ENCODE measurements around the gene INTS7.

The INTS7 gene

GRCh38 chr1:211959680-211960079, 75.7 kb downstream of the INTS7 start:
- TF ChIP-seq POLR2AphosphoS5 (IDR thresholded peaks at IDR 0.05; ENCODE audit: low read depth, low read length) (no peak), FOXP2 (optimal IDR thresholded peaks at IDR 0.05; ENCODE audit: borderline replicate concordance, extremely low read depth, extremely low read length, insufficient read depth) (no peak), SIN3A (IDR thresholded peaks at IDR 0.05; ENCODE audit: borderline replicate concordance, insufficient read depth, low read length) (no peak), TAF1 (IDR thresholded peaks at IDR 0.05; ENCODE audit: borderline replicate concordance, insufficient read depth, low read length) (no peak)
- TF ChIP-seq, protein P1, sequence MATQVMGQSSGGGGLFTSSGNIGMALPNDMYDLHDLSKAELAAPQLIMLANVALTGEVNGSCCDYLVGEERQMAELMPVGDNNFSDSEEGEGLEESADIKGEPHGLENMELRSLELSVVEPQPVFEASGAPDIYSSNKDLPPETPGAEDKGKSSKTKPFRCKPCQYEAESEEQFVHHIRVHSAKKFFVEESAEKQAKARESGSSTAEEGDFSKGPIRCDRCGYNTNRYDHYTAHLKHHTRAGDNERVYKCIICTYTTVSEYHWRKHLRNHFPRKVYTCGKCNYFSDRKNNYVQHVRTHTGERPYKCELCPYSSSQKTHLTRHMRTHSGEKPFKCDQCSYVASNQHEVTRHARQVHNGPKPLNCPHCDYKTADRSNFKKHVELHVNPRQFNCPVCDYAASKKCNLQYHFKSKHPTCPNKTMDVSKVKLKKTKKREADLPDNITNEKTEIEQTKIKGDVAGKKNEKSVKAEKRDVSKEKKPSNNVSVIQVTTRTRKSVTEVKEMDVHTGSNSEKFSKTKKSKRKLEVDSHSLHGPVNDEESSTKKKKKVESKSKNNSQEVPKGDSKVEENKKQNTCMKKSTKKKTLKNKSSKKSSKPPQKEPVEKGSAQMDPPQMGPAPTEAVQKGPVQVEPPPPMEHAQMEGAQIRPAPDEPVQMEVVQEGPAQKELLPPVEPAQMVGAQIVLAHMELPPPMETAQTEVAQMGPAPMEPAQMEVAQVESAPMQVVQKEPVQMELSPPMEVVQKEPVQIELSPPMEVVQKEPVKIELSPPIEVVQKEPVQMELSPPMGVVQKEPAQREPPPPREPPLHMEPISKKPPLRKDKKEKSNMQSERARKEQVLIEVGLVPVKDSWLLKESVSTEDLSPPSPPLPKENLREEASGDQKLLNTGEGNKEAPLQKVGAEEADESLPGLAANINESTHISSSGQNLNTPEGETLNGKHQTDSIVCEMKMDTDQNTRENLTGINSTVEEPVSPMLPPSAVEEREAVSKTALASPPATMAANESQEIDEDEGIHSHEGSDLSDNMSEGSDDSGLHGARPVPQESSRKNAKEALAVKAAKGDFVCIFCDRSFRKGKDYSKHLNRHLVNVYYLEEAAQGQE (IDR thresholded peaks at IDR 0.05; ENCODE audit: insufficient read depth in 1 of 2, low read depth in 2 of 2, low read length in 2 of 2): no peak

- TF ChIP-seq FOXP2 (optimal IDR thresholded peaks at IDR 0.05; ENCODE audit: borderline replicate concordance, extremely low read depth, extremely low read length, insufficient read depth): no peak
- TF ChIP-seq, protein P1 (IDR thresholded peaks at IDR 0.05; ENCODE audit: insufficient read depth in 1 of 2, low read depth in 2 of 2, low read length in 2 of 2): no peak
- no peak for TF ChIP-seq SIN3A (IDR thresholded peaks at IDR 0.05; ENCODE audit: borderline replicate concordance, insufficient read depth, low read length)
- no peak for TF ChIP-seq TAF1 (IDR thresholded peaks at IDR 0.05; ENCODE audit: borderline replicate concordance, insufficient read depth, low read length)
- TF ChIP-seq POLR2AphosphoS5 (IDR thresholded peaks at IDR 0.05; ENCODE audit: low read depth, low read length): no peak
Measured at GRCh38 chr1:211959221-211959620, 76.1 kb downstream of the INTS7 start.

- TF ChIP-seq FOXP2 (optimal IDR thresholded peaks at IDR 0.05; ENCODE audit: borderline replicate concordance, extremely low read depth, extremely low read length, insufficient read depth) (no peak), SIN3A (IDR thresholded peaks at IDR 0.05; ENCODE audit: borderline replicate concordance, insufficient read depth, low read length) (no peak), POLR2AphosphoS5 (IDR thresholded peaks at IDR 0.05; ENCODE audit: low read depth, low read length) (no peak), TAF1 (IDR thresholded peaks at IDR 0.05; ENCODE audit: borderline replicate concordance, insufficient read depth, low read length) (no peak)
- TF ChIP-seq, protein P1 (IDR thresholded peaks at IDR 0.05; ENCODE audit: insufficient read depth in 1 of 2, low read depth in 2 of 2, low read length in 2 of 2): no peak
Measured at GRCh38 chr1:211952299-211952698, 83.1 kb downstream of the INTS7 start.

GRCh38 chr1:211951856-211952255, 83.5 kb downstream of the INTS7 start:
- TF ChIP-seq, protein P1 (IDR thresholded peaks at IDR 0.05; ENCODE audit: insufficient read depth in 1 of 2, low read depth in 2 of 2, low read length in 2 of 2): no peak
- no peak for TF ChIP-seq POLR2AphosphoS5 (IDR thresholded peaks at IDR 0.05; ENCODE audit: low read depth, low read length)
- no peak for TF ChIP-seq TAF1 (IDR thresholded peaks at IDR 0.05; ENCODE audit: borderline replicate concordance, insufficient read depth, low read length)
- no peak for TF ChIP-seq FOXP2 (optimal IDR thresholded peaks at IDR 0.05; ENCODE audit: borderline replicate concordance, extremely low read depth, extremely low read length, insufficient read depth)
- no peak for TF ChIP-seq SIN3A (IDR thresholded peaks at IDR 0.05; ENCODE audit: borderline replicate concordance, insufficient read depth, low read length)

GRCh38 chr1:211948377-211948776, 87.0 kb downstream of the INTS7 start:
- TF ChIP-seq FOXP2 (optimal IDR thresholded peaks at IDR 0.05; ENCODE audit: borderline replicate concordance, extremely low read depth, extremely low read length, insufficient read depth): no peak
